GM21390 (cell line): Measurements from ENCODE around the gene OR10P1.
"Not testable (repeated sequence)": the region's sequence is repeated elsewhere in the genome, so short reads cannot be mapped to it uniquely, and the experiment has no call there.

Source experiments
- ATAC-seq: cut with Tn5 transposase; IDR thresholded peaks from one replicate; pipeline ENCODE4 v1.9.1; 2021; ENCODE audit not compliant: unreplicated experiment

Gene OR10P1

DNA sequence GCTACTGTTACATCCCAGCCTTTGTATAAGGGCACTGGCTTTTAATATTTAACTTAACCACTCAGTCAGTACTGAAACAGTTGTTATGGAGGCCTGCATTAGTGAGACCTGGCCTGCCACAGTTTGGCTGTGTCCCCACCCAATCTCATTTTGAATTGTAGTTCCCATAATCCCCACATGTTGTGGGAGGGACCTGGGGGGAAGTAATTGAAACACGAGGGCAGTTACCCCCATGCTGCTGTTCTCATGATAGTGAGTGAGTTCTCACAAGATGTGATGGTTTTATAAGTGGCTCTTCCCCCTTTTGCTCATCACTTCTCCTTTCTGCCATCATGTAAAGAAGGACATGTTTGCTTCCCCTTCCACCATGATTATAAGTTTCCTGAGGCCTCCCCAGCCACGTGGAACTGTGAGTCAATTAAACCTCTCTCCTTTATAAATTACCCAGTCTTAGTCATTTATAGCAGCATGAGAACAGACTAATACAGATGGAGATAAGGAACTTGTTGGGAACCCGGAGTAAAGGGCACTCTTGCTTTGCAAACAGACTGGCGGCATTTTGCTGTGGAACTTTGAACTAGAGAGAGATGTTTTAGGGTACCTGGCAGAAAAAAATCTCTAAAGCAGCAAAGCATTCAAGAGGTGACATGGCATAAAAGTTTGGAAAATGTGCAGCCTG is 14.1 kb downstream of the OR10P1 start:
- not testable (repeated sequence) for ATAC-seq

DNA sequence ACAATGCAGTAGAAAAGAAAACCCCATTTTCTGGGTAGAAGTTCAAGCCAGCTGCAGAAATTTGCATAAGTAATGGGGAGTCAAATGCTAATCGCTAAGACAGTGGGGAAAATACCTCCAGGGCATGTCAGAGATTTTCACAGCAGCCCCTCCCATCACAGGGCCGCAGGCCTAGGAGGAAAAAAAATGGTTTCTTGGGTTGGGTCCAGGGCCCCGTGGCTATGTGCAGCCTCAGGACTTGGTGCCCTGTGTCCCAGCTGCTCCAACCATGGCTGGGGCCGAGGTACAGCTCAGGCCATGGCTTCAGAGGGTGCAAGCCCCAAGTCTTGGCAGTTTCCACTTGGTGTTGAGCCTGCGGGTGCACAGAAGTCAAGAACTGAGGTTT is 14.6 kb downstream of the OR10P1 start:
- ATAC-seq = no peak

DNA sequence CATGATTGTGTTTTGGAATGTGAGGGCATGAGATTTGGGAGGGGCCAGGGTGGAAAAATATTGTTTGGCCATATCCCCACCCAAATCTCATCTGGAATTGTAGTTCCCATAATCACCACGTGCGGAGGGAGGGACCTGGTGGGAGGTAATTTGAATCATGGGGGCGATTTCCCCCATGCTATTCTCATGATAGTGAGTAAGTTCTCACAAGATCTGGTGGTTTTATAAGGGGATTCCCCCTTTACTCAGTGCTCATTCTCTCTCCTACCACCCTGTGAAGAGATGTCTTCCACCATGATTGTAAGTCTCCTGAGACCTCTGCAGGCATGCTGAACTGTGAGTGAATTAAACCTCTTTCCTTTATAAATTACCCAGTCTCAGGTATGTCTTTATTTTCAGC is 15.7 kb downstream of the OR10P1 start:
- no peak for ATAC-seq

DNA sequence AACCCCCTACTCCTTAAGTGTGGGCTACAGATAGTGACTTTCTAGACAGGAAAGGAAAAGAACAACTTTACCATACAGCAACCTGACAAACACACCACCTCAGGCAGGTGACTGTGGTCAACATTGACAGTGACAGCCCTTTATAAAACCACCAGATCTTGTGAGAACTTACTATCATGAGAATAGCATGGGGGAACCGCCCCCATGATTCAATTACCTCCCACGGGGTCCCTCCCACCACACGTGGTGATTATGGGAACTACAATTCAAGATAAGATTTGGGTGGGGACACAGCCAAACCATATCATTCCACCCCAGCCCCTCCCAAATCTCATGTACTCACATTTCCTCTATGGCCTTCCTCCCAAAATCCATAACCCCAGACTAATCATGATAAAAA is 16.3 kb downstream of the OR10P1 start:
- no peak for ATAC-seq

DNA sequence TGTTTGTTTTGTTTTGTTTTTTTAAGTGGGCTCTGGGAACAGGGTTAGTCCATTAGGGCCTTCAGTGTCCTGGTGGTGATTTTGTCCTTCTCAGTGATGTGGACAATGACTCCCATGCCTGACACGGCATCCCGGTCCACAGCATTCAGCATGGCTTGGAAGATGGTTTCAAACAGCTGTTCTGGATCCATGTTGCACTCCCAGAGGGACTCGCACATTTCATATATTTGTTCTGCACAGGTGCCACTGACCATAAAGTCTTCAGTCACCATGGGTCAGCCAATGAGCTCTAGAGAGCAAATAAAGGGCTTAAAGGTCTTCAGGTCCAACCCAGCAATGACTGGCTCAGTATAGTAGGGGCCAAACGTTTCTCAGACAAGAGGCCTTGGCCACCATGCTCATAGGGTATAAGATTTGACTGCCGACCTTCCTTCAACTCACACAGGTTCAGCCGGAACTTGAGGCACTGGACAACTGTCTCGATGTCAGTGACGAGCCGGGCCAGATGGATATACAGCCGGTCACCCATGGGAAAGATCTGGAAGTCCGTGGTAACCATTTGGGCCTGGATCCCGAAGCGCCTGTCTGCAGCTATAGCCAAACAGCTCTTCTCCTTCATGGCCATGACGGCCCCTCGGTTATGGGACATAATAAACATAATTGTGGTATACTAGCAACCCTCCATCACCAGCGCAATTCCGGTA is 18.0 kb downstream of the OR10P1 start:
- no peak for ATAC-seq

DNA sequence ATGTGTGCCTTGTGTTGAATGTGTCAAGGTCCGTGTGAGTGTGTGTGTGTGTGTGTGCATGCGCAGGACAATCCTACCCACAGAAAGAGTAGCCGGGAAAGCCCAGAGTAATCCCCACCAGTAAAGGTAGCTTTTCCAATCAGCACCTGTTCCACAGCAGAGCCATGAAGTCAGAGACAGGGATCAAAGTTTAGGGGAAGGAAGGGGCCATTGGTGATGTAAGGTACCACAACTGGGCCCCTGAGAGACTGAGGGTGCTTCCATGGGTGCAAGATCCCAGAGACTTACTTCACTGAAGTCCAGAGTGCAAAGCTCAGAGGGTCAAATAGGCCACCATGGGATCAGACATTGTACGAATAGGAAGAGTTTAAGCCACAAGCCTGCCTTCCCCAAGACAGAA is 20.5 kb downstream of the OR10P1 start:
- ATAC-seq = no peak

DNA sequence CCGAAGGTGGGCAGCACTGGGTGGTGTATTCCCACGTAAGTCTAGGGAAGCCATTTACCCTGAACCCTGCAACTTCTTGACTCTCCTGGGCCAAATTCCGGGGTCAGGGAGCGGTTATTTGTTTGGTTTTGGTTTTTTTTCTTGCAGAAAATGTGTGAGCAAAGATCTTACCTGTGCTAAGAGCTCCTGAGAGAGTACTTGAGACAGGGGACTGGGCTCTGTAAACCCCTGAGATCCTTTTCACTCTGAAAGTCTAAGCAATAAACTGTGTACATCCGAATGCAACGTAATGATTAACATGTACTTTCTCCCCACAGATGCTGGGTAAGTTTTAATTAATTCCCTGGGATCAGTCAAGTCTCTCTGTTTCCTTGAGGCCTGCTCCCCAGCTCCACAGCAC is 21.5 kb downstream of the OR10P1 start:
- ATAC-seq = no peak

DNA sequence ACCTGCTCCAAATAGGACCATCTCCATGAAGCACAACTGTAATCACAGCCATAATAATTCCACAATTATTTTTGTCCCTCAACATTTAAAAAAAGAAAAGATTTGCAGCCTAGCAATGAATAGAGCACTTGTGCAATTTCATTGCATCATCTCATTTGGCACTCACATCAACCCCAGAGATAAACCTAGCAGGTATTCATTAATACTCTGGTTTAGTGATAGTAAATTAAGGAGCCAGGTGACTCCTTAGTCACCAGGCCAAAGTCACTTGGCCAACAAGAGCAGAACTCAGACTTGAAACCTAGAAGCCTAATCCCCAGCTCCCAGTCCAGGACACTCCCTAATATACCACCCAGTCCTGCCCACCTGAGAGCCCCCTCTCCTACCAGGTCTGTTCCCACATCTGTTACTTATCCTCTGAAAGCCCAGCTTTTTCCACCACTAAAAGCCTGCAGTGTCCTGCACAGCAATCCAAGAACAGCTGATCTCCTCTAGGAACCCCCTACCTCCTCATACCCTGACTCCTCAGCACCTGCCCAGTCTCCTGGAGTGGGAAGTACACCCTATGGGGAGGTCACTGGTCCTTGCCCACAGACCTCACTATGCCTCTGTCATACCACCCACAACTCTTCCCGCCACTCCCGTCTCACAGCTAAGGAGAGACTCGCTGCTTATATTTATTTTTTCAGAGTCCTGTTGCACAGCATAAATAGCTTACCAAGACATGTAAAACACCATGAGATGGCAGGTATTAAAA is 22.1 kb downstream of the OR10P1 start:
- no peak for ATAC-seq

DNA sequence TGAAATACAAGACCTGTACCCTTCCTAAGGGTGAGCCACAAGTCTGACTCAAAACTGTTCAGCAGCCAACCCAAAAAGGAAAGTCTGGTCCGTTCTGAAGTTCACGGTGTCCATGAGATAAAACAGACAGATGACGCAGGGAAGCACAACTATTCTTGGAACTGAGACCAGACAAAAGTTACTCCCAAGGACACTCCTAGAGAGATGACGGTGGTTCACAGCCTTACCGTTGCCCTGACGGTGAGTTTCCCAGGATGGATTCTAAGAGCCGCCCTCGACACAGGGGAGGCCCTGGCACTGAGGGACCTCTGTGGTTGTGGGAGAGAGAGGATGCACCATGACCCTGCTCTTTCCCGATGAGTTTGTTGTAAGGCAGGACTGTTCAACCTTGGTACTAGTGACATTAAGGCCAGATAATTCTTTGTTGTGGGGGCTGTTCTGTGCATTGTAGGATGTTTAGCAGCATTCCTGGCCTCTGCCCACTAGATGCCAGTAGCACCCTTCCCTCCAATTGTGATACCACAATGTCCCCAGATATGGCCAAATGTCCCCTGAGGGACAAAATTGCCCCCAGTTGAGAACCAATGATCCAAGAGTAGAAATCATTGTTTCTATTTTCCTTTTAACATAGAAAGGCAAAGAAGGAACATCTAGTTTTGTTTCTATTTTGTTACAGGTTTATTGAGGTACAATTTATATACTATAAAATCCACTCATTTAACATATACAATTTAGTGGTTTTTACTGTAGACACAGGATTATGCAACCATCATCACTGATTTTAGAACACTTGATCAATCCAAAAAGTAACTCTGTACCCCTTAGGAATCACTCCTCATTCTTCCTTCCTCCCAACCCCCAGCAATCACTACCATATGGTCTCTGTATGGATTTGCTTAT is 23.0 kb downstream of the OR10P1 start:
- no peak for ATAC-seq

DNA sequence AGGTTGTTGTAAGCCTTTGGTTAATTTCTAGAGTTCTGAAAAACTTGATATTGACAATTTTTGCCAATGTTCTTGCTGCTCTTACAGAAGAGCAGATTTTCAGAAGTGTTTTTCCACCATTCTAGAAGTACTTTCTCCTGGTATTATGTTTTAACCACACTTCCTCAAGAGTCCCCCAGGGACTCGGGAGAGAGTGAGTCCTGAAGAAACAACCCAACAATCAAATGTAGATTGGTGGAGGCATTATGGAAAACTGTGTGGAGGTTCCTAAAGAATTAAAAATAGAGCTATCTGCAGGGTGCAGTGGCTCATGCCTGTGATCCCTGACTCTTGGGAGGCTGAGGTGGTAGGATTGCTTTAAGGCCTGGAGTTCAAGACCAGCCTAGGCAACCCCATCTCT is 26.7 kb downstream of the OR10P1 start:
- no peak for ATAC-seq

DNA sequence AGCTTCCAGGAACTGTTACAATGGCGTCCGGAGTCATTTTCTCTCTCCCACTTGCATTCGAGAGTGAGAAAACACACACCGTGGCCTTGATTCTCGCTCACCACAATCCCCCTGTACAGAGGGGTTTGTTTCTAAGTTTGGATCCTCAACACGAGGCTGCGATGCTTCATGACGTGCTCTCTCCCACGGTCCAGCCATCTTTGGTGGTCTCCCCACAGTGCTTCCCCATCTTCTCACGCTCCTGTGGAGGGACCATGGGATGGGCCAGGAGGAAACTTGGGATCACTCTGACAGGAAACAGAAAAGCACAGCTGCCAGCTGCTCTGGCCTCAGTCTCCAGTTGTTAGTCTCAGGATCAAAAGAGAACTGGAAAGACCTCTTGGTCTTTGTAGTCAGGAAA is 28.1 kb downstream of the OR10P1 start:
- no peak for ATAC-seq

DNA sequence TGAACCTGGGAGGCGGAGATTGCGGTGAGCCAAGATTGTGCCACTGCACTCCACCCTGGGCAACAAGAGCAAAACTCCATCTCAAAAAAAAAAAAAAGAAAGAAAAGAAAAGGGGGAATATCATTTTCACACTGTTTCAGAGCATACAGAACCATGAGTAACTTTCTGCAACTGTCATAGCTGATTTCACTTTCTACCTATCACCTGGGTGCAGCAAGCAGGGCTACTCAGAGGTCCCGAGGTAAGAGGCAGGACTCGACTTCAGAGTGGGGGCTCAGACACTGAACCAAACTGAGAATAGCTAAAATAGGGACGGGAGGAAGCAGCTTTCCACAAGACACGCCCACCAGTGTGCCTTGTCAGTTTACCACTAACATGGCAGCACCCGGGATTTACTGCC is 29.8 kb downstream of the OR10P1 start:
- ATAC-seq = no peak

DNA sequence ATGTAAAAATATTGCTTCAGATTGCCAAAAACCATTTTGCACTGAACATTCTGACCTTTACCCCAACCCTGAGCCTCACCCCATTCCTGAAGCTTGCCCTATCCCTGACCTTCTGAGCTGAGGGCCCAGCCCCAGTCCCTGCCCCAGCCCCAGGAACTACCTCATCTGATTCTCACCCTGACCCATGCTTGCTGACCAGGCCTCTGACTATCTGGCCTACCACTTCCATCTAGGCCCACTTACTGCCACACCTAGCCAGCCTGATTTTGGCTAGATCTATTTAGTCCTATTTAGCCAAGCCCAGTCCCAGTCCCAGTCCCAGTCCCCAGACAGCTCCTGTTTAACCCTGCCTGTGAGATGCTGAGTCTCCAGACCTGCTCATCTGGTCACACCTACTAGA is 33.6 kb downstream of the OR10P1 start:
- no peak for ATAC-seq

DNA sequence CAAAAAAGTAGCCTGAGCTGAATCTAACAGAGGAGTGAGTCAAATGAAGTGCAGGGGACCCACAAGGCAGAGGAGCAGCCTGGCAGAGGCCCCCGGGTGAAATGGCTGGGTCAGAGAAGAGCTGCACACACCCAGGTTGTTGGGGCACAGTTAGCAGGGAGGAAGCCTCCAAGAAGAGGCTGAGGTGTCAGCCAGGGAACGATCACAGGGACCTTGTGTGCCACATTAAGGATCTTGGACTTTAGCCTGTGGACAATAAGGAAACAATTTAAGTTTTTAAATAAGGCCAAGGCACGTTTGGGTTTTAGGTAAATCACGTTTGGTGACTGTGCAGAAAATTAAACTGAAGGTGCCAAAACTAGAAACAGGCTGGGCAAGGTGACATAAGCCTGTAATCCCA is 35.1 kb downstream of the OR10P1 start:
- ATAC-seq = no peak

DNA sequence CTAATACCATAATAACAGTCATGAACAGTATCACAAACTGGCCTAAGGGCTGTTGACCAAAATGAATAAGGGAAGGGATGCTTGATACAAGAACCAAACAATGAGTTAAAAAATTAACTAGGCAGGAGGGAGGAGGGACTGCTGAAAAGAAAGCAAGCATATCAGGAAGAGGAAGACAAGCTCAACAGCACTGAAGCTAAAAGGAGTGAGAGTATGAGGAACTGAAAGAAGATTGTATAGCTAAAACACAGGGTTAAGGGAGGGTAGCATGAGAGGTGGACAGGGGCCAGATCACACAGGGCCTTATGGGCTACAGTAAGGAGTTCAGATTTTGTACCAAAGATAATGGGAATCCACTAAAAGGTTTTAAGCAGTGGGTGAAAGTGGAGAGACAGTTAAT is 36.9 kb downstream of the OR10P1 start:
- peak; percentile 99 for ATAC-seq

DNA sequence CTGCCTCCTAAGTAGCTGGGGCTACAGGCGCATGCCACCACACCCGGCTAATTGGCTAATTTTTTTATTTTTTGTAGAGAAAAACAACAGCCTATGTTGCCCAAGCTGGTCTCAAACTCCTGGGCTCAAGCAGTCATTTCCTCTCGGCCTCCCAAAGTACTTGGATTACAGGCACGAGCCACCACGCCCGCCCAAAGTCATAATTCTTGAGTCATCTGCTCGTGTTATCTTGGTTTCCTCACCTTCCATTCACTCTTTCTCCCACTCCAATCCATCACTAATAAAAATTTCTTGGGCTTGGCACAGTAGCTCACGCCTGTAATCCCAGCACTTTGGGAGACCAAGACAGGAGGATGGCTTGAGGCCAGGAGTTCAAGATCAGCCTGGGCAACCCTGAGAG is 39.0 kb downstream of the OR10P1 start:
- ATAC-seq = no peak

DNA sequence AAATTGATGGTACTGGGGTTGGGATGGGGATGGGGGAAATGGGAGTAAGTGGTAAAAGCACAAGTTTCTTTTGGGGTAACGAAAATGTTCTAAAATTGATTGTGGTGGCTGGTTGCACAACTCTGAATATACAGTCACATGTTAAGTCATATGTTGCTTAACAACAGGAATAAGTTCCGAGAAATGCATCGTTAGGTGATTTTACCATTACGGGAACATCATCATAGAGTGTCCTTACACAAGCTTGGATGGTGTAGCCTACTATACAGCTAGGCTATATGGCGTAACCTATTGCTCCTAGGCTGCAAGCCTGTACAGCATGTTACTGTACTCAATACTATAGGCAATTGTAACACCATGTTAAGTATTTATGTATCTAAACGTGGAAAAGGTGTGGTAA is 40.0 kb downstream of the OR10P1 start:
- no peak for ATAC-seq

DNA sequence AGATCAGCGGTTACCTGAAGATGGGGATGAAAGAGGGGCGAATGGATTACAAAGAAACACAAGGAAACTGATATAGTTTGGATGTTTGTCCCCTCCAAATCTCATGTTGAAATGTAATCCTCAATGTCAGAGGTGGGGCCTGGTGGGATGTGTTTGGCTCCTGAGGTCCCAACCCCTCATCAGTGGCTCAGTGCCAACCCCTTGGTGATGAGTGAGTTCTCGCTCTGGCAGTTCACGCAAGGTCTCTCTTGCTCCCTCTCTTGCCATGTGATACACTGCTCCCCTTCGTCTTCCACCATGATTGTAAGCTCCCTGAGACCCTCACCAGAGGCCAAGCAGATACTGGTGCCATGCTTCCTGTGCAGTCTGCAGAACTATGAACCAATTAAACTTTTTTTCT is 43.0 kb downstream of the OR10P1 start:
- no peak for ATAC-seq

DNA sequence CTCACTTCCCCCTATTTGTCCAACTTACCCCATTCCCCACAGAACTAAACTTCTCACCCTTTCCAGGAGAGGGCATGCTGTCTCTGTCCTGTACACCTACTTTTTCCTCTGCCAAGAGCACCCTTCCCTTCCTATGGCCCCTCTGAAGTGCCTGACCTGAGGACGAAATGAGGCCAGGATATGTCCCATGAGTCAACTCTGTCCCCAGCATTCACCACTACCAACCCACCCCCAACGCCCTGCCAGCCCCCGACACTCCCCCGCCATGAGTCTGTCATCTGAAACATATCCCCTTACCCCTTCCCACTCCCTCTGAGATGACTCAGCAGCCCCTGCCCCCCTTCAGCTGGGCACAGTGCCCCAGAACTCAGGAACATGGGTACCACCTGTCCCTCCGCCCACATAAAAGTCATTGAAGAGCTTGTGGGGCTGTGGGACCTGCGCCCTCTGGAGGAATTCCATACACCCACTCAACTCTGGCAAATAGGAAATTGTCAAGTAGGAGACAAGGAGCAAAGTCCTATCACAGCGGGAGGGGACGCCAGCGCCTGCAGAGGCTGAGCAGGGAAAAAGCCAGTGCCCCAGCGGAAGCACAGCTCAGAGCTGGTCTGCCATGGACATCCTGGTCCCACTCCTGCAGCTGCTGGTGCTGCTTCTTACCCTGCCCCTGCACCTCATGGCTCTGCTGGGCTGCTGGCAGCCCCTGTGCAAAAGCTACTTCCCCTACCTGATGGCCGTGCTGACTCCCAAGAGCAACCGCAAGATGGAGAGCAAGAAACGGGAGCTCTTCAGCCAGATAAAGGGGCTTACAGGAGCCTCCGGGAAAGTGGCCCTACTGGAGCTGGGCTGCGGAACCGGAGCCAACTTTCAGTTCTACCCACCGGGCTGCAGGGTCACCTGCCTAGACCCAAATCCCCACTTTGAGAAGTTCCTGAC is 44.7 kb downstream of the OR10P1 start:
- ATAC-seq = no peak
